HAP-1 (cell line): ENCODE results near the gene EXOC4.

ENCODE experiments used
- DNase-seq, 2 experiments: peaks; one replicate each; pipeline ENCODE4 v3.0.0-alpha.2; 2016 to 2020; ENCODE audit warnings: low spot score in 2 of 2
- H3K27me3 ChIP-seq: fragments of 250-450 bp; sonication (Bioruptor Pico); 2 replicates; pipeline ENCODE4 v1.5.1; 2020; ENCODE audit warnings: low read depth, mild to moderate bottlenecking, moderate library complexity
- H3K36me3 ChIP-seq: fragments of 250-450 bp; sonication (Bioruptor Pico); replicated peaks from 2 replicates; pipeline ENCODE4 v1.5.1; 2020; ENCODE audit warnings: mild to moderate bottlenecking
- H3K4me1 ChIP-seq: fragments of 250-450 bp; sonication (Bioruptor Pico); 2 replicates; pipeline ENCODE4 v1.5.1; 2020; ENCODE audit warnings: mild to moderate bottlenecking
- H3K4me3 ChIP-seq: fragments of 250-450 bp; sonication (Bioruptor Pico); 2 replicates; pipeline ENCODE4 v1.5.1; 2020; ENCODE audit warnings: mild to moderate bottlenecking, moderate library complexity
- H3K9me3 ChIP-seq: fragments of 250-450 bp; sonication (Bioruptor Pico); 2 replicates; pipeline ENCODE4 v1.5.1; 2020; ENCODE audit warnings: mild to moderate bottlenecking, moderate library complexity
- in situ Hi-C: fragments of 300-500 bp; cut with MboI; formaldehyde crosslinking; loops from 3 replicates; pipeline ENCODE4 v1.14.3; 2020; ENCODE audit warnings: low sequenced_read_pairs, inconsistent platforms, mixed read lengths

The EXOC4 gene

GRCh38 chr7:134028853-134029252 lies 776.0 kb downstream of the EXOC4 start:
- Histone ChIP-seq H3K27me3 (no peaks in the 10 kb centered on the region), H3K9me3 (no peaks in the 10 kb centered on the region), H3K36me3 (no peaks in the 10 kb centered on the region), H3K4me1 (no peaks in the 10 kb centered on the region), H3K4me3 (no peak overlapping the region)
- DNase-seq: no peak
- in situ Hi-C loops: loop anchor here (25.0 kb wide), 1 partner anchor 308 kb away; no protein-coding TSS in a partner anchor

- Histone ChIP-seq H3K4me3 (no peak overlapping the region), H3K27me3 (no peaks in the 10 kb centered on the region), H3K4me1 (no peaks in the 10 kb centered on the region), H3K9me3 (no peaks in the 10 kb centered on the region), H3K36me3 (no peaks in the 10 kb centered on the region)
- in situ Hi-C loops: loop anchor here (25.0 kb wide), 1 partner anchor 308 kb away; no protein-coding TSS in a partner anchor
- DNase-seq: no peak
These were observed 776.9 kb downstream of the EXOC4 start for GRCh38 chr7:134029743-134030142.

GRCh38 chr7:134030460-134030865 lies 777.6 kb downstream of the EXOC4 start:
- Histone ChIP-seq H3K4me3 (no peak overlapping the region), H3K9me3 (no peaks in the 10 kb centered on the region), H3K4me1 (no peaks in the 10 kb centered on the region), H3K27me3 (no peaks in the 10 kb centered on the region), H3K36me3 (no peaks in the 10 kb centered on the region)
- in situ Hi-C loops: loop anchor here (25.0 kb wide), 1 partner anchor 307 kb away; no protein-coding TSS in a partner anchor
- peak in 1 of 2 experiments; percentile 10 for DNase-seq

GRCh38 chr7:134031835-134032617 lies 779.1 kb downstream of the EXOC4 start:
- no peaks in the 10 kb centered on the region for H3K36me3 ChIP-seq
- H3K4me3 ChIP-seq: no peak overlapping the region
- H3K4me1 ChIP-seq: peaks cover 2% of the 10 kb centered on the region; the same call in 1 of the 2 replicates
- no peaks in the 10 kb centered on the region for H3K27me3 ChIP-seq
- in situ Hi-C loops: loop anchor here (25.0 kb wide), 1 partner anchor 305 kb away; no protein-coding TSS in a partner anchor
- no peaks in the 10 kb centered on the region for H3K9me3 ChIP-seq
- DNase-seq: no peak

- no peaks in the 10 kb centered on the region for H3K36me3 ChIP-seq
- no peak for DNase-seq
- H3K27me3 ChIP-seq: no peaks in the 10 kb centered on the region
- H3K4me1 ChIP-seq: peaks cover 5% of the 10 kb centered on the region; the same call in 1 of the 2 replicates
- H3K4me3 ChIP-seq: no peak overlapping the region
- in situ Hi-C loops: loop anchor here (25.0 kb wide), 1 partner anchor 303 kb away; no protein-coding TSS in a partner anchor
- H3K9me3 ChIP-seq: no peaks in the 10 kb centered on the region
These were observed 781.8 kb downstream of the EXOC4 start for GRCh38 chr7:134034652-134035051.

- H3K4me3 ChIP-seq: no peak overlapping the region
- no peaks in the 10 kb centered on the region for H3K36me3 ChIP-seq
- no peaks in the 10 kb centered on the region for H3K27me3 ChIP-seq
- DNase-seq: no peak
- in situ Hi-C loops: loop anchor here (25.0 kb wide), 1 partner anchor 299 kb away; no protein-coding TSS in a partner anchor
- peaks cover 5% of the 10 kb centered on the region; the same call in 1 of the 2 replicates for H3K4me1 ChIP-seq
- no peaks in the 10 kb centered on the region for H3K9me3 ChIP-seq
These were observed 785.1 kb downstream of the EXOC4 start for GRCh38 chr7:134037991-134038390.

- no peaks in the 10 kb centered on the region for H3K9me3 ChIP-seq
- no peak for DNase-seq
- no peaks in the 10 kb centered on the region for H3K27me3 ChIP-seq
- in situ Hi-C loops: loop anchor here (25.0 kb wide), 1 partner anchor 296 kb away; no protein-coding TSS in a partner anchor
- H3K36me3 ChIP-seq: no peaks in the 10 kb centered on the region
- no peak overlapping the region for H3K4me3 ChIP-seq
- H3K4me1 ChIP-seq: peaks cover 5% of the 10 kb centered on the region; the same call in 1 of the 2 replicates
These were observed 788.1 kb downstream of the EXOC4 start for GRCh38 chr7:134040988-134041387.

GRCh38 chr7:134041477-134041876 lies 788.6 kb downstream of the EXOC4 start:
- H3K4me3 ChIP-seq: no peak overlapping the region
- no peaks in the 10 kb centered on the region for H3K36me3 ChIP-seq
- H3K9me3 ChIP-seq: no peaks in the 10 kb centered on the region
- in situ Hi-C loops: loop anchor here (25.0 kb wide), 1 partner anchor 296 kb away; no protein-coding TSS in a partner anchor
- H3K27me3 ChIP-seq: no peaks in the 10 kb centered on the region
- peaks cover 6% of the 10 kb centered on the region for H3K4me1 ChIP-seq
- DNase-seq: no peak

GRCh38 chr7:134042307-134042706 lies 789.4 kb downstream of the EXOC4 start:
- Histone ChIP-seq H3K27me3 (no peaks in the 10 kb centered on the region), H3K9me3 (no peaks in the 10 kb centered on the region), H3K36me3 (no peaks in the 10 kb centered on the region), H3K4me3 (no peak overlapping the region), H3K4me1 (peaks cover 8% of the 10 kb centered on the region)
- DNase-seq: no peak
- in situ Hi-C loops: loop anchor here (25.0 kb wide), 1 partner anchor 295 kb away; no protein-coding TSS in a partner anchor

- no peaks in the 10 kb centered on the region for H3K36me3 ChIP-seq
- H3K4me3 ChIP-seq: no peak overlapping the region
- H3K27me3 ChIP-seq: no peaks in the 10 kb centered on the region
- peaks cover 7% of the 10 kb centered on the region; the same call in 1 of the 2 replicates for H3K9me3 ChIP-seq
- H3K4me1 ChIP-seq: peaks cover 14% of the 10 kb centered on the region
- DNase-seq: no peak
- in situ Hi-C loops: loop anchor here (25.0 kb wide), 1 partner anchor 293 kb away; no protein-coding TSS in a partner anchor
These were observed 791.8 kb downstream of the EXOC4 start for GRCh38 chr7:134044682-134045081.

- peaks cover 14% of the 10 kb centered on the region for H3K4me1 ChIP-seq
- H3K36me3 ChIP-seq: no peaks in the 10 kb centered on the region
- H3K27me3 ChIP-seq: no peaks in the 10 kb centered on the region
- DNase-seq: no peak
- peaks cover 7% of the 10 kb centered on the region; the same call in 1 of the 2 replicates for H3K9me3 ChIP-seq
- in situ Hi-C loops: loop anchor here (25.0 kb wide), 1 partner anchor 292 kb away; no protein-coding TSS in a partner anchor
- H3K4me3 ChIP-seq: no peak overlapping the region
These were observed 792.8 kb downstream of the EXOC4 start for GRCh38 chr7:134045716-134046115.

GRCh38 chr7:134046594-134047128 lies 793.8 kb downstream of the EXOC4 start:
- no peak overlapping the region for H3K4me3 ChIP-seq
- in situ Hi-C loops: loop anchor here (25.0 kb wide), 1 partner anchor 291 kb away; no protein-coding TSS in a partner anchor
- peak; percentile 69 to 71 for DNase-seq

GRCh38 chr7:134047675-134048074 lies 794.8 kb downstream of the EXOC4 start:
- no peak overlapping the region for H3K4me3 ChIP-seq
- H3K9me3 ChIP-seq: peaks cover 7% of the 10 kb centered on the region; the same call in 1 of the 2 replicates
- H3K4me1 ChIP-seq: peaks cover 15% of the 10 kb centered on the region
- H3K27me3 ChIP-seq: no peaks in the 10 kb centered on the region
- in situ Hi-C loops: loop anchor here (25.0 kb wide), 1 partner anchor 290 kb away; no protein-coding TSS in a partner anchor
- no peaks in the 10 kb centered on the region for H3K36me3 ChIP-seq
- DNase-seq: no peak

More at GRCh38 chr7:134046594-134047128, 793.8 kb downstream of the EXOC4 start:
- Histone ChIP-seq H3K36me3 (no peaks in the 10 kb centered on the region), H3K9me3 (peaks cover 7% of the 10 kb centered on the region; the same call in 1 of the 2 replicates), H3K27me3 (no peaks in the 10 kb centered on the region), H3K4me1 (peaks cover 14% of the 10 kb centered on the region)
